Renal pelvis (tissue), 12 donors: Measurements from ENCODE around the gene SLC28A3. TPM values are rescaled to one million over a fixed set of nuclear protein-coding genes. Genes with fewer than 3 reads are reported as not detected.
"Not testable (repeated sequence)": the region's sequence is repeated elsewhere in the genome, so short reads cannot be mapped to it uniquely, and the experiment has no call there.

Source experiments
- DNase-seq: peaks from one replicate; pipeline ENCODE4 v3.0.0-alpha.2; 2013
- long read RNA-seq, 16 experiments: transcript quantifications; one replicate each; lab custom pipeline, GENCODE V29; 2026
- polyA plus RNA-seq, 3 donors: library from polyadenylated mRNA; unstranded; fragments of 120-200 nt; gene quantifications; one replicate each; pipeline ENCODE4 v1.2.1, GENCODE V29; 2013; ENCODE audit not compliant: insufficient read length in 3 of 3

Gene SLC28A3
- under 1 TPM in 2 of 3 donors, not detected in 1; 0.05 to 0.06 TPM for polyA plus RNA-seq
- long read RNA-seq, donor 1, result 0 reads
- long read RNA-seq, donor 2, result 0 reads
- long read RNA-seq, donor 3, result 0 reads
- long read RNA-seq, donor 4, result 0 reads
- long read RNA-seq, donor 5, result 0 reads
- long read RNA-seq, donor 6, result 0 reads
- long read RNA-seq, donor 7, result 0 reads
- long read RNA-seq, donor 8, result 0 reads
- long read RNA-seq, donor 9, result 0 reads
- long read RNA-seq, donor 10, result 0 reads
- long read RNA-seq, donor 11, result 0 reads
- long read RNA-seq, donor 12, result 0 reads
- long read RNA-seq, donor 13, result 0 reads
- long read RNA-seq, donor 14, result 0 reads
- long read RNA-seq, donor 15, result 0 reads
- long read RNA-seq, donor 16, result 0 reads

GRCh38 chr9:84340535-84340934 lies at the start of gene SLC28A3:
Gene SLC28A3 (minus strand): TSS chr9:84340758. CDS start chr9:84340633, 125 bp downstream.
- no peak for DNase-seq

DNA sequence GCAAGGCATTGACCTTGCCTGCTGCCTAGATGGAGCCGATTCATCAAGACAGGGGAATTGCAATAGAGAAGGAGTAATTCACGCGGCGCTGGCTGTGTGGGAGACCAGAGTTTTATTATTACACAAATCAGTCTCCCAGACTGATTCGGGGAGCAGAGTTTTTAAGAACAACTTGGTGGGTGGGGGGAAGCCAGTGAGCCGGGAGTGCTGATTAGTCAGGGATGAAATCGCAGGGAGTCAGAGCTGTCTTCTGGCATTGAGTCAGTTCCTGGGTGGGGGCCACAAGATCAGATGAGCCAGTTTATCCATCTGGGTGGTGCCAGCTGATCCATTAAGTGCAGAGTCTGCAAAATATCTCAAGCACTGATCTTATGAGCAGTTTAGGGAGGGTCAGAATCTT lies 49.7 kb upstream of the SLC28A3 start:
- not testable (repeated sequence) for DNase-seq

DNA sequence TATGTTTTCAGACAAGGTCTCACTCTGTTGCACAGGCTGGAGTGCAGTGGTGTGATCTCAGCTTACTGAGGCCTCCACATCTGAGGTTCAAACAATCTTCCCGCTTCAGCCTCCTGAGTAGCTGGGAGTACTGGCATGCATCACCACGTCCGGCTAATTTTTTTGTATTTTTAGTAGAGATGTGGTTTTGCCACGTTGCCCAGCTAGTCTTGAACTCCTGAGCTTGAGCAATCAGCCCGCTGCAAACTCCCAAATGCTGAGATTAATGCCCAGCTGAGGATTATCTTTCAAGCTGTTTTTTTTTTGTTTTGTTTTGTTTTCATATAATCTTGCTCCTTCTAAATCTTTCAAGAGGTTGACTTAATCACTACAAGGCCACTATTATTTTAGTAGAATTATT lies 47.3 kb upstream of the SLC28A3 start:
- no peak for DNase-seq

GRCh38 chr9:84386753-84387152 lies 46.2 kb upstream of the SLC28A3 start:
- no peak for DNase-seq

GRCh38 chr9:84385386-84386040 lies 45.0 kb upstream of the SLC28A3 start:
- no peak for DNase-seq

GRCh38 chr9:84384617-84385016 lies 44.1 kb upstream of the SLC28A3 start:
- no peak for DNase-seq

GRCh38 chr9:84383178-84383577 lies 42.6 kb upstream of the SLC28A3 start:
- DNase-seq, result no peak

GRCh38 chr9:84382720-84383119 lies 42.2 kb upstream of the SLC28A3 start:
- DNase-seq, result no peak

- DNase-seq, result no peak
These were observed 41.0 kb upstream of the SLC28A3 start for GRCh38 chr9:84381508-84381907.

DNA sequence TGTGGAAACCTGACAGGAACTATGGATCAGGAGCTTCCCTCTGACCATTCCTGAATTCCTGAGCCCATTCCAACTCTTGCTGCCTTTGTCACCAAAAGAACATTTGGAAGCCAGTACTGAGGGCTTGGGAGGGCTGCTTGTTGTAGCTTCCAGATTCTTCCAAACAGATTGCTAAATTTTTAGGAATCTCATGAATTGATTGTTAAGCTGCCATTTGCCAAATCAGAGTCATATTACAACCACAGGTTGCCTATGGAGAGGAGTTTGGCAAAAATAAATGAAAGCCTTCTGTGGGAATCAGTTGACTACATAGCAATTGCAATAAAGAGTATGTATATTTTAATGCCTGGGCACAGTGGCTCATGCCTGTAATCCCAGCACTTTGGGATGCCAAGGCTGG lies 39.2 kb upstream of the SLC28A3 start:
- no peak for DNase-seq

GRCh38 chr9:84375954-84376353 lies 35.4 kb upstream of the SLC28A3 start:
- no peak for DNase-seq

GRCh38 chr9:84374516-84374915 lies 34.0 kb upstream of the SLC28A3 start:
- DNase-seq, result no peak

- no peak for DNase-seq
These were observed 33.5 kb upstream of the SLC28A3 start for GRCh38 chr9:84374013-84374412.

- no peak for DNase-seq
These were observed 31.2 kb upstream of the SLC28A3 start for GRCh38 chr9:84371737-84372136.

- no peak for DNase-seq
These were observed 28.0 kb upstream of the SLC28A3 start for GRCh38 chr9:84368601-84369000.

- not testable (repeated sequence) for DNase-seq
These were observed 27.2 kb upstream of the SLC28A3 start for GRCh38 chr9:84367726-84368125.

GRCh38 chr9:84366683-84367082 lies 26.1 kb upstream of the SLC28A3 start:
- DNase-seq, result no peak

- not testable (repeated sequence) for DNase-seq
These were observed 24.4 kb upstream of the SLC28A3 start for GRCh38 chr9:84364894-84365490.

DNA sequence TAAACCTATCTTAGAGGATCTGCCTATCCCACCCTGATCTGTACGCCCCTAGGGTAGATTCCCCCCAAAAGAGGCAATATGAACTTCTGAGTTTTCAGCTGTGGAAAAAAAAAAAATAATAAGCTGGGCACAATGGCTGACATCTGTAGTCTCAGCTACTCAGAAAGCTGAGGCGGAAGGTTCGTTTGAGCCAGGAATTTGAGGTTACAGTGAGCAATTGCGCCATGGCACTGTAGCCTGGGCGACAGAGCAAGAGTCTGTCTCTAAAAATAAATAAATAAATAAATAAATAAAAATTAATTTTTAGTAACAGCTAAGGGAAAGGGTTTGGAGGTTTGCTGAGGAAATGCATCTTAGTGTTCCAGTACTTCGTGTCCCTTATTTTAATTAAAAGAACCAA lies 21.1 kb upstream of the SLC28A3 start:
- no peak for DNase-seq

GRCh38 chr9:84357275-84357674 lies 16.7 kb upstream of the SLC28A3 start:
- DNase-seq, result no peak

DNA sequence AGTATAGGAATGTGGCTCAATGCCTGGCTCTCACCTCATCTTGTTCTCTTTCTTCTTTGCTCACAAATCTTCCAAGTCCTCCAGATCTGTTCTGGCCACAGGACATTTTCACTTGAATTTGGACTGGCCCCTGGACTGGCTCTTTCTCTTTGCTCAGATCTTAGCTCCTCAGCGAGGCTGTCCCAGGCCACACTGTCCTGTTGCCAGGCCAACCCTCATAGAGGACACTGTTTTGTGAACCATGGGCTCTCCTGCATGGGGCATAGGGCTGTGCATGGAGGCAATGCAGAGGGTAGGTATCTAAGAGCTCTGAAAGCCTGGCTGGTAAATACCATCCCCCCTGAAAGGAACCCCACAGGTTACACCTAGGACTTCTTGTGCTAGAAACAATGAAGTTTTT lies 13.5 kb upstream of the SLC28A3 start:
- DNase-seq, result no peak

GRCh38 chr9:84349671-84350070 lies 9.1 kb upstream of the SLC28A3 start:
- no peak for DNase-seq

- no peak for DNase-seq
These were observed 2.6 kb upstream of the SLC28A3 start for GRCh38 chr9:84343111-84343521.
